Measurements from ENCODE around the gene KCND3. TPM values are rescaled to one million over a fixed set of nuclear protein-coding genes. Genes with fewer than 3 reads are reported as not detected.

Gene KCND3
- polyA plus RNA-seq, 1 donor from 2014 or later, result 7.8 TPM

GRCh38 chr1:111981871-111982270 lies 7.6 kb downstream of the KCND3 start:
- TF ChIP-seq EZH2 (IDR thresholded peaks at IDR 0.05; ENCODE audit: borderline replicate concordance, insufficient read depth, low read length, poor library complexity, severe bottlenecking) (no peak), TAF1 (IDR thresholded peaks at IDR 0.05; ENCODE audit: low read depth) (no peak), MXI1 (conservative IDR thresholded peaks at IDR 0.05; ENCODE audit: poor library complexity, severe bottlenecking) (no peak), POLR2AphosphoS5 (IDR thresholded peaks at IDR 0.05) (no peak), RAD21 (conservative IDR thresholded peaks at IDR 0.05) (no peak), EP300 (conservative IDR thresholded peaks at IDR 0.05; ENCODE audit: poor library complexity, severe bottlenecking) (no peak), CTCF (IDR thresholded peaks at IDR 0.05; ENCODE audit: poor library complexity, severe bottlenecking) (no peak), REST (IDR thresholded peaks at IDR 0.05; ENCODE audit: borderline replicate concordance) (no peak), SMC3 (conservative IDR thresholded peaks at IDR 0.05; ENCODE audit: poor library complexity) (no peak)
- Histone ChIP-seq H3K36me3 (ENCODE audit: insufficient read depth, low read length) (no peaks in the 10 kb centered on the region), H3K4me3 (ENCODE audit: low read length) (no peak overlapping the region), H3K9ac (ENCODE audit: low read length) (no peak overlapping the region), H3F3A (ENCODE audit: insufficient read depth, low read length, poor library complexity, severe bottlenecking) (no peaks in the 10 kb centered on the region), H3K27ac (ENCODE audit: low read length) (no peak overlapping the region), H3K27me3 (ENCODE audit: insufficient read depth, low read depth, low read length) (no peaks in the 10 kb centered on the region), H4K20me1 (ENCODE audit: insufficient read depth) (no peaks in the 10 kb centered on the region), H3K79me2 (replicated peaks; ENCODE audit: insufficient read depth, low read length) (no peaks in the 10 kb centered on the region), H3K4me2 (ENCODE audit: low read length) (no peak overlapping the region), H2AFZ (ENCODE audit: low read depth, low read length) (no peak overlapping the region), H3K9me2 (ENCODE audit: insufficient read depth, low read length) (no peaks in the 10 kb centered on the region), H3K9me3 (ENCODE audit: low read length) (no peaks in the 10 kb centered on the region)

- H3K79me2 ChIP-seq (replicated peaks; ENCODE audit: insufficient read depth, low read length), result no peaks in the 10 kb centered on the region
- H3K27me3 ChIP-seq (ENCODE audit: insufficient read depth, low read depth, low read length), result no peaks in the 10 kb centered on the region
- no peaks in the 10 kb centered on the region for H4K20me1 ChIP-seq (ENCODE audit: insufficient read depth)
- H3K4me2 ChIP-seq (ENCODE audit: low read length), result no peak overlapping the region
- no peak overlapping the region for H3K4me3 ChIP-seq (ENCODE audit: low read length)
- no peaks in the 10 kb centered on the region for H3K36me3 ChIP-seq (ENCODE audit: insufficient read depth, low read length)
- H3K27ac ChIP-seq (ENCODE audit: low read length), result no peak overlapping the region
- no peak for TF ChIP-seq EP300 (conservative IDR thresholded peaks at IDR 0.05; ENCODE audit: poor library complexity, severe bottlenecking)
- TF ChIP-seq MXI1 (conservative IDR thresholded peaks at IDR 0.05; ENCODE audit: poor library complexity, severe bottlenecking), result no peak
- no peak for TF ChIP-seq REST (IDR thresholded peaks at IDR 0.05; ENCODE audit: borderline replicate concordance)
- no peak for TF ChIP-seq RAD21 (conservative IDR thresholded peaks at IDR 0.05)
- TF ChIP-seq SMC3 (conservative IDR thresholded peaks at IDR 0.05; ENCODE audit: poor library complexity), result no peak
- TF ChIP-seq CTCF (IDR thresholded peaks at IDR 0.05; ENCODE audit: poor library complexity, severe bottlenecking), result no peak
- no peak for TF ChIP-seq POLR2AphosphoS5 (IDR thresholded peaks at IDR 0.05)
- TF ChIP-seq EZH2 (IDR thresholded peaks at IDR 0.05; ENCODE audit: borderline replicate concordance, insufficient read depth, low read length, poor library complexity, severe bottlenecking), result no peak
- no peak for TF ChIP-seq TAF1 (IDR thresholded peaks at IDR 0.05; ENCODE audit: low read depth)
- no peak overlapping the region for H3K9ac ChIP-seq (ENCODE audit: low read length)
- H3K9me3 ChIP-seq (ENCODE audit: low read length), result no peaks in the 10 kb centered on the region
- no peak overlapping the region for H2AFZ ChIP-seq (ENCODE audit: low read depth, low read length)
- H3K9me2 ChIP-seq (ENCODE audit: insufficient read depth, low read length), result no peaks in the 10 kb centered on the region
- H3F3A ChIP-seq (ENCODE audit: insufficient read depth, low read length, poor library complexity, severe bottlenecking), result no peaks in the 10 kb centered on the region
Observed at GRCh38 chr1:111981090-111981489, 8.4 kb downstream of the KCND3 start.
